HG03159 (cell line): Measurements from ENCODE around the gene SLC16A13.

Experiments used
- ATAC-seq: cut with Tn5 transposase; IDR thresholded peaks from one replicate; pipeline ENCODE4 v1.9.1; 2021; ENCODE audit warnings: mild to moderate bottlenecking, moderate library complexity; ENCODE audit not compliant: unreplicated experiment

The SLC16A13 gene

GRCh38 chr17:7011415-7011814 is 24.4 kb upstream of the SLC16A13 start:
- no peak for ATAC-seq

GRCh38 chr17:7011942-7012254 is 23.9 kb upstream of the SLC16A13 start:
- no peak for ATAC-seq

GRCh38 chr17:7014261-7014994 is 21.4 kb upstream of the SLC16A13 start:
- peak; percentile 71 for ATAC-seq

GRCh38 chr17:7014995-7015958 is 20.5 kb upstream of the SLC16A13 start:
- ATAC-seq = peak; percentile 10

- no peak for ATAC-seq
Measured at GRCh38 chr17:7016418-7016817, 19.4 kb upstream of the SLC16A13 start.

- ATAC-seq = no peak
Measured at GRCh38 chr17:7016886-7017826, 18.7 kb upstream of the SLC16A13 start.

- ATAC-seq = no peak
Measured at GRCh38 chr17:7017827-7018200, 18.0 kb upstream of the SLC16A13 start.

- ATAC-seq = no peak
Measured at GRCh38 chr17:7018331-7018964, 17.4 kb upstream of the SLC16A13 start.

- ATAC-seq = no peak
Measured at GRCh38 chr17:7019367-7019766, 16.4 kb upstream of the SLC16A13 start.

GRCh38 chr17:7019839-7020519 is 15.8 kb upstream of the SLC16A13 start:
- ATAC-seq = no peak

GRCh38 chr17:7020894-7021664 is 14.7 kb upstream of the SLC16A13 start:
- no peak for ATAC-seq

GRCh38 chr17:7021993-7022778 is 13.6 kb upstream of the SLC16A13 start:
- ATAC-seq = peak; percentile 57

GRCh38 chr17:7022781-7023571 is 12.8 kb upstream of the SLC16A13 start, which contains the start of gene BCL6B:
Gene BCL6B, plus strand, starts transcription at chr17:7023050. Its CDS starts 622 bp downstream, at chr17:7023672.
- no peak for ATAC-seq

- no peak for ATAC-seq
Measured at GRCh38 chr17:7023576-7024401, 12.0 kb upstream of the SLC16A13 start.

- no peak for ATAC-seq
Measured at GRCh38 chr17:7024402-7024785, 11.4 kb upstream of the SLC16A13 start.

- ATAC-seq = no peak
Measured at GRCh38 chr17:7025245-7025644, 10.6 kb upstream of the SLC16A13 start.
